KMS-11 (cell line): ENCODE measurements around the gene VPS26B.

ENCODE experiments used
- H2AFZ ChIP-seq: fragments of 200-600 bp; sonication (generic); 2 replicates; pipeline ENCODE4 v1.6.1; 2016; ENCODE audit warnings: antibody characterized with exemption, mixed run types, low read depth
- H3K27ac ChIP-seq: fragments of 200-600 bp; sonication (generic); 2 replicates; pipeline ENCODE4 v1.6.1; 2016; ENCODE audit warnings: mild to moderate bottlenecking, mixed run types
- H3K27me3 ChIP-seq: fragments of 200-600 bp; sonication (generic); 2 replicates; pipeline ENCODE4 v1.6.1; 2017; ENCODE audit warnings: mild to moderate bottlenecking, low read depth, mixed run types, moderate library complexity; ENCODE audit not compliant: insufficient read depth
- H3K36me3 ChIP-seq: fragments of 200-600 bp; sonication (generic); 2 replicates; pipeline ENCODE4 v1.6.1; 2017; ENCODE audit warnings: mild to moderate bottlenecking, mixed run types; ENCODE audit not compliant: insufficient read depth
- H3K4me1 ChIP-seq: fragments of 200-600 bp; sonication (generic); 2 replicates; pipeline ENCODE4 v1.6.1; 2016; ENCODE audit warnings: mild to moderate bottlenecking, low read depth, mixed run types; ENCODE audit not compliant: poor library complexity, severe bottlenecking
- H3K4me2 ChIP-seq: fragments of 200-600 bp; sonication (generic); 2 replicates; pipeline ENCODE4 v1.7.0; 2016; ENCODE audit warnings: mild to moderate bottlenecking, mixed run types
- H3K4me3 ChIP-seq: fragments of 200-600 bp; sonication (generic); IDR thresholded peaks from 2 replicates; pipeline ENCODE4 v1.6.1; 2017; ENCODE audit warnings: low read depth, low read length, mixed read lengths; ENCODE audit not compliant: insufficient read depth
- H3K79me2 ChIP-seq: fragments of 200-600 bp; sonication (generic); 2 replicates; pipeline ENCODE4 v1.6.1; 2016; ENCODE audit warnings: low read depth, mixed run types; ENCODE audit not compliant: insufficient read depth
- H3K9ac ChIP-seq: fragments of 200-600 bp; sonication (generic); 2 replicates; pipeline ENCODE4 v1.6.1; 2016; ENCODE audit warnings: mild to moderate bottlenecking, mixed run types
- H4K20me1 ChIP-seq: fragments of 200-600 bp; sonication (generic); 2 replicates; pipeline ENCODE4 v1.6.1; 2016; ENCODE audit warnings: mild to moderate bottlenecking, mixed run types; ENCODE audit not compliant: insufficient read depth
- TF ChIP-seq, protein P1 (sequence below): fragments of 200-600 bp; sonication (generic); conservative IDR thresholded peaks from 2 replicates; pipeline ENCODE4 v1.6.1; 2017; ENCODE audit warnings: low read depth, mild to moderate bottlenecking, antibody characterized with exemption, low read length, moderate library complexity, mixed read lengths

VPS26B gene

DNA sequence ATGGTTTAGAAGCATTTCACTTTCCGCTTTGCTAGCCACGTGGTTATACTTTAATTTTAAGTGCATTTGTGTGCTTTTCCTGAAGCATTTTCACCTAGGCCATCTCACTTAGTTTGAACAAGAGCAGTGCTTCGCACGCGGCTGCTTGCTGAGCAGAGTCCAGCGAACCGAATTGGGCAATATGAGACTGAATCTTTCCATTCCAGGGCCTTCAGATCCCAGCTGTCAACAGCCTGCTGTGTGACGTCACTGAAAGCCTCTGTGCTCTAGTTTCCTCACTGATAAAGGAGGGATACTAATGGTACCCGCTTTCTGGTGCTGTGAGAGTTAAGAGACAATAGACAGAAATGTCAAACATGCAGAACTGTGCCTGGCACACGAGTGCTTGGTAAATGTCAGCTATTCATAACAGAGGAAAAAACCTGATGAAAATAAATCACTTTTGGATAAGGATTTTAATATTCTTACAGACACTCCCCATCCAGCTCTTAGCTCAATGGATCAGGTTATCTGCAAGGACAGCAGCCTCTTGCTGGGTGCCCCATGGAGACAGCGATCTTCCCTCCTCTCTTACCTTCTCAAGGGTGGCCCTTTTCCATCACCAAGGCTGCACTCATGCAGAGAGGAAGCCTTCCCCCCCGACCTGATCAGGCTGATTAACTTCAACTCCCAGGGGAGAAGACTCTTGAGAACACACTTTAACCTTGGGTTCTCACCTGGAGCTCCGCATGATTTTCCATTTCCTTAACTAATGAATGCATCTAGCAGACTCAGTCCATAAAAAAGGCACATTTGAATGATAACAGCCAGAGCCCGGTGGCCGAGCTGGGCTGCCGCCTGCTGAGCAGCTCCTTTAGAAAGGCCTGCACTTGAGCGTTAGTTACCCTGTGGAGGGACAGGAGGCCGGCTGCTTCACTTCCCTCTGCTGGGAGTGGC lies 48.2 kb downstream of the VPS26B start:
- H3K79me2 ChIP-seq = no peaks in the 10 kb centered on the region
- H3K9ac ChIP-seq = no peak overlapping the region
- no peaks in the 10 kb centered on the region for H3K27me3 ChIP-seq
- H3K27ac ChIP-seq = no peak overlapping the region
- no peak overlapping the region for H3K4me2 ChIP-seq
- TF ChIP-seq, protein P1, sequence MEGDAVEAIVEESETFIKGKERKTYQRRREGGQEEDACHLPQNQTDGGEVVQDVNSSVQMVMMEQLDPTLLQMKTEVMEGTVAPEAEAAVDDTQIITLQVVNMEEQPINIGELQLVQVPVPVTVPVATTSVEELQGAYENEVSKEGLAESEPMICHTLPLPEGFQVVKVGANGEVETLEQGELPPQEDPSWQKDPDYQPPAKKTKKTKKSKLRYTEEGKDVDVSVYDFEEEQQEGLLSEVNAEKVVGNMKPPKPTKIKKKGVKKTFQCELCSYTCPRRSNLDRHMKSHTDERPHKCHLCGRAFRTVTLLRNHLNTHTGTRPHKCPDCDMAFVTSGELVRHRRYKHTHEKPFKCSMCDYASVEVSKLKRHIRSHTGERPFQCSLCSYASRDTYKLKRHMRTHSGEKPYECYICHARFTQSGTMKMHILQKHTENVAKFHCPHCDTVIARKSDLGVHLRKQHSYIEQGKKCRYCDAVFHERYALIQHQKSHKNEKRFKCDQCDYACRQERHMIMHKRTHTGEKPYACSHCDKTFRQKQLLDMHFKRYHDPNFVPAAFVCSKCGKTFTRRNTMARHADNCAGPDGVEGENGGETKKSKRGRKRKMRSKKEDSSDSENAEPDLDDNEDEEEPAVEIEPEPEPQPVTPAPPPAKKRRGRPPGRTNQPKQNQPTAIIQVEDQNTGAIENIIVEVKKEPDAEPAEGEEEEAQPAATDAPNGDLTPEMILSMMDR = no peak
- H3K4me1 ChIP-seq = peaks cover 30% of the 10 kb centered on the region
- H3K36me3 ChIP-seq = no peaks in the 10 kb centered on the region
- no peak overlapping the region for H3K4me3 ChIP-seq
- H4K20me1 ChIP-seq = no peaks in the 10 kb centered on the region
- no peak overlapping the region for H2AFZ ChIP-seq

DNA sequence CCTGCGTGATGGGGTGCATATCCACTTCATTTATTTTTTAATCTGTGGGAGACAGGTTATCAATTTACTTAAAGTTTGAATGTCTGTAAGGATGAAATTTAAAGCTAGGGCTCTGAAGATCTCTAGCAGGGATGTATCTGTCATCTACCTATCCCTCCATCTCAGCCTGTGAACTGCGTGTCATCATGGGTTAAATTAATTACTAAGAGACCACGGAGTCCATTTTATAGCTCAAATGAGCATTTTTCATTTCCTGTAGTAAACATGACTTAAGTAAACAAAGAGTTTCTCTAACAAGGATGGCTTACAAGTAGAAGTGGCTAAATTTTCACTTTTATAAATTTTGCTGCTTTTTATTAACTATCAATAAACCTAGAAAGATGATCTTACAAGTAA lies 48.8 kb downstream of the VPS26B start:
- Histone ChIP-seq H3K27me3 (no peaks in the 10 kb centered on the region), H3K4me2 (peak overlapping the region; percentile 57; the same call in 1 of the 2 replicates), H2AFZ (no peak overlapping the region), H4K20me1 (no peaks in the 10 kb centered on the region), H3K4me1 (peaks cover 30% of the 10 kb centered on the region), H3K36me3 (no peaks in the 10 kb centered on the region), H3K27ac (no peak overlapping the region), H3K9ac (no peak overlapping the region), H3K79me2 (no peaks in the 10 kb centered on the region), H3K4me3 (no peak overlapping the region)
- TF ChIP-seq, protein P1 = no peak

DNA sequence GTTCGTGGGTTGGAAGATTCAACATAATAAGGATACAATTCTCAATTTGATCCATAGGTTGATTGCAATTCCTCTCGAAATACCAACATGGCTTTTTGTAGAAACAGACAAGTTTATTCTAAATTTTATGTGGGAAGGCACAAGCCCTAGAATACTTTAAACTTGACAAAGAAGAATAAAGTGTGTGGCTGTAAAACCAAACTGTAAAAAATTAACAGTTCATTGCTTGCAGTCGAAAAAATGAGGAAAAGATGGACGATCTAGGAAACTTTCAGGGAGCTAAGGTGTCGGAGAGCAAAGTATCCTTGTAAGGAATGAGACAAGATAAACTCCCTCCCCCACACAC lies 50.7 kb downstream of the VPS26B start:
- peak overlapping the region; percentile 61; the same call in 1 of the 2 replicates for H3K27ac ChIP-seq
- H2AFZ ChIP-seq = peak overlapping the region; percentile 79
- H3K4me3 ChIP-seq = no peak overlapping the region
- no peaks in the 10 kb centered on the region for H3K36me3 ChIP-seq
- peak overlapping the region; percentile 79; the same call in 1 of the 2 replicates for H3K9ac ChIP-seq
- H3K27me3 ChIP-seq = no peaks in the 10 kb centered on the region
- peaks cover 24% of the 10 kb centered on the region for H3K4me1 ChIP-seq
- H3K4me2 ChIP-seq = peak overlapping the region; percentile 57
- TF ChIP-seq, protein P1 = no peak
- no peaks in the 10 kb centered on the region for H3K79me2 ChIP-seq
- H4K20me1 ChIP-seq = no peaks in the 10 kb centered on the region

DNA sequence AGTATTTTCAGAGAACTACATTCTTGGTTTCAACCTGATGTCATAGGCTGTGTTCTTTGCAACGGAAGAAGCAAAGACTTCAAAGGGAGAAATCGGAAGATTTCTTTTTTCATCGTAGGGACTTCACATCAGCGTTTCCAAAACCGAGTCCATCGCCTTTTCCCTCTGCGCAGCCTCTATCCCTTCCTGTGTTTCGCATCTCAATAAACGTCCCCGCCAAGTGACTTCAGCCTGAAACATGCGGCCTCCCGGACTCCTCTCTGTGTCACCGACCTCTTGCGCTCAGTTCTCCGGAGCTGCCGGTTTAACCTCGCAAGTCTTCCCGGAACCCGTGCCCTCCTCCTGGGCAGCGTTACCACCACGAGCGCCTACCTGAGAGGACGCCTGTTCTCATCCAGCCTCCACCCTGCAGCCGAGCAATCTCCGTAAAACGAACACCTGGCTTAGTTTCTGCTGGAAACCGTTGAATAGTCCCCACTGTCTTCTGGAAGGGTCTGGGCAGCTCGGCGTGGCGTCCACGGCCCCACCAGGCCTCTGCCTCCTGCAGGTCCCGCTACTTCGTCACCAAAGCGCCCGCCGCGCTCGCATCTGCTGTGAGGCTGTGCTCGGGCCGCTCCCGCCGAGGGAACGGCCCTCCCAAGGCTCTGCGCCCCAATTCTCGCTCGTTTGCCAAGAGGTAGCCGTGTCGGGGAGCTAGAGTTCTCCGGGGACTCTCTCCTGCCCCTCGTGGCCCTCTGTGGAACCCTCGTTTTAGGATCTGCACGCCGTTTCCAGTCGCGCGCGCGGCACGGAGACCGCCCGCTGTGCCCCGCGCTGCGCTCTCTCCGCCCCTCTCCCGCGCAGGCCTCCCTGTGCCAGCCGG lies 51.3 kb downstream of the VPS26B start, which contains the start of gene GLB1L3:
Gene GLB1L3 (plus strand): TSS at position 846 of the 862 bp plus-strand sequence. CDS start 362 bp downstream, outside the sequence.
- peaks cover 18% of the 10 kb centered on the region for H3K4me1 ChIP-seq
- H3K4me2 ChIP-seq = peak within 1 kb of the TSS; percentile 57
- H3K79me2 ChIP-seq = no peaks in the 10 kb centered on the region
- no peak within 1 kb of the TSS for H3K4me3 ChIP-seq
- no peaks in the 10 kb centered on the region for H3K36me3 ChIP-seq
- no peaks in the 10 kb centered on the region for H3K27me3 ChIP-seq
- H4K20me1 ChIP-seq = no peaks in the 10 kb centered on the region
- TF ChIP-seq, protein P1 = no peak
- peak within 1 kb of the TSS; percentile 79 for H2AFZ ChIP-seq
- peak within 1 kb of the TSS; percentile 61; the same call in 1 of the 2 replicates for H3K27ac ChIP-seq
- peak within 1 kb of the TSS; percentile 79; the same call in 1 of the 2 replicates for H3K9ac ChIP-seq
